Neural progenitor cell (in vitro differentiated cells): Measurements from ENCODE around the gene HUS1. TPM values are rescaled to one million over a fixed set of nuclear protein-coding genes. Genes with fewer than 3 reads are reported as not detected.

Source experiments
- DNase-seq: peaks from one replicate; pipeline ENCODE4 v3.0.0-alpha.2; 2016; ENCODE audit warnings: low spot score
- H2AFZ ChIP-seq: fragments of 200-600 bp; sonication (generic); replicated peaks from 2 replicates; pipeline ENCODE4 v1.6.1; 2016; ENCODE audit warnings: antibody characterized with exemption
- H3F3A ChIP-seq: fragments of 200-600 bp; sonication (generic); 2 replicates; pipeline ENCODE4 v1.6.1; 2016; ENCODE audit warnings: antibody characterized with exemption, low read depth
- H3K27ac ChIP-seq: fragments of 200-600 bp; sonication (generic); 2 replicates; pipeline ENCODE4 v1.5.1; 2016; ENCODE audit warnings: mild to moderate bottlenecking
- H3K27me3 ChIP-seq: fragments of 200-600 bp; sonication (generic); 2 replicates; pipeline ENCODE4 v1.6.1; 2016; ENCODE audit warnings: mild to moderate bottlenecking, moderate library complexity
- H3K36me3 ChIP-seq: fragments of 200-600 bp; sonication (generic); 2 replicates; pipeline ENCODE4 v1.5.1; 2016
- H3K4me1 ChIP-seq: fragments of 200-600 bp; sonication (generic); 2 replicates; pipeline ENCODE4 v1.6.1; 2016; ENCODE audit warnings: mixed run types
- H3K4me2 ChIP-seq: fragments of 200-600 bp; sonication (generic); 2 replicates; pipeline ENCODE4 v1.6.1; 2016
- H3K4me3 ChIP-seq: fragments of 200-600 bp; sonication (generic); 2 replicates; pipeline ENCODE4 v1.5.1; 2016
- H3K79me2 ChIP-seq: fragments of 200-600 bp; sonication (generic); 2 replicates; pipeline ENCODE4 v1.6.1; 2016; ENCODE audit warnings: low read depth
- H3K9ac ChIP-seq: fragments of 200-600 bp; sonication (generic); 2 replicates; pipeline ENCODE4 v1.6.1; 2016
- H3K9me3 ChIP-seq: fragments of 200-600 bp; sonication (generic); 2 replicates; pipeline ENCODE4 v1.5.1; 2016; ENCODE audit warnings: low read depth
- H4K20me1 ChIP-seq: fragments of 200-600 bp; sonication (generic); 2 replicates; pipeline ENCODE4 v1.6.1; 2016; ENCODE audit warnings: low read depth
- H3K27ac Mint-ChIP-seq: 3 replicates; pipeline ENCODE4 v1.8.0; 2021; ENCODE audit warnings: mixed read lengths
- H3K27me3 Mint-ChIP-seq: 2 replicates; pipeline ENCODE4 v1.8.0; 2022; ENCODE audit warnings: low read depth, mild to moderate bottlenecking, inconsistent platforms, moderate library complexity, mixed read lengths; ENCODE audit not compliant: insufficient read depth
- H3K36me3 Mint-ChIP-seq: 3 replicates; pipeline ENCODE4 v1.8.0; 2021; ENCODE audit warnings: mixed read lengths
- H3K4me1 Mint-ChIP-seq: 3 replicates; pipeline ENCODE4 v1.8.0; 2021; ENCODE audit warnings: mixed read lengths
- H3K4me3 Mint-ChIP-seq: 3 replicates; pipeline ENCODE4 v1.8.0; 2021; ENCODE audit warnings: mild to moderate bottlenecking, moderate library complexity, mixed read lengths
- H3K9me3 Mint-ChIP-seq: 3 replicates; pipeline ENCODE4 v1.8.0; 2020; ENCODE audit warnings: mixed read lengths
- EZH2 ChIP-seq: fragments of 200-600 bp; sonication (generic); IDR thresholded peaks from 2 replicates; pipeline ENCODE4 v1.6.1; 2017; ENCODE audit warnings: antibody characterized with exemption, mild to moderate bottlenecking, moderate library complexity
- EZH2phosphoT487 ChIP-seq: fragments of 200-600 bp; sonication (generic); IDR thresholded peaks from 2 replicates; pipeline ENCODE4 v1.6.1; 2017; ENCODE audit warnings: antibody characterized with exemption
- total RNA-seq: library from RNA; depleted of rRNA; stranded (reverse); fragments of >200 nt; gene quantifications from 2 replicates; pipeline ENCODE4 v1.2.3, GENCODE V29; 2015; ENCODE audit warnings: low replicate concordance
- TF ChIP-seq, protein P1 (sequence below): fragments of 200-600 bp; sonication (generic); IDR thresholded peaks from 2 replicates; pipeline ENCODE4 v1.5.1; 2017; ENCODE audit warnings: antibody characterized with exemption, mild to moderate bottlenecking

Gene HUS1
- total RNA-seq, 1 donor from 2014 or later, result 48.7 TPM

GRCh38 chr7:47915616-47915976, 63.8 kb downstream of the HUS1 start:
- no peak overlapping the region for H2AFZ ChIP-seq
- no peaks in the 10 kb centered on the region for H3K27me3 ChIP-seq
- no peaks in the 10 kb centered on the region for H3F3A ChIP-seq
- H3K4me1 ChIP-seq, result no peaks in the 10 kb centered on the region
- Mint-ChIP-seq H3K36me3 (peaks cover 9% of the 10 kb centered on the region), H3K27me3 (peaks cover 6% of the 10 kb centered on the region), H3K4me1 (peaks cover 7% of the 10 kb centered on the region), H3K4me3 (no peak overlapping the region), H3K27ac (no peak overlapping the region), H3K9me3 (peaks cover 50% of the 10 kb centered on the region)
- no peak overlapping the region for H3K27ac ChIP-seq
- TF ChIP-seq, protein P1, sequence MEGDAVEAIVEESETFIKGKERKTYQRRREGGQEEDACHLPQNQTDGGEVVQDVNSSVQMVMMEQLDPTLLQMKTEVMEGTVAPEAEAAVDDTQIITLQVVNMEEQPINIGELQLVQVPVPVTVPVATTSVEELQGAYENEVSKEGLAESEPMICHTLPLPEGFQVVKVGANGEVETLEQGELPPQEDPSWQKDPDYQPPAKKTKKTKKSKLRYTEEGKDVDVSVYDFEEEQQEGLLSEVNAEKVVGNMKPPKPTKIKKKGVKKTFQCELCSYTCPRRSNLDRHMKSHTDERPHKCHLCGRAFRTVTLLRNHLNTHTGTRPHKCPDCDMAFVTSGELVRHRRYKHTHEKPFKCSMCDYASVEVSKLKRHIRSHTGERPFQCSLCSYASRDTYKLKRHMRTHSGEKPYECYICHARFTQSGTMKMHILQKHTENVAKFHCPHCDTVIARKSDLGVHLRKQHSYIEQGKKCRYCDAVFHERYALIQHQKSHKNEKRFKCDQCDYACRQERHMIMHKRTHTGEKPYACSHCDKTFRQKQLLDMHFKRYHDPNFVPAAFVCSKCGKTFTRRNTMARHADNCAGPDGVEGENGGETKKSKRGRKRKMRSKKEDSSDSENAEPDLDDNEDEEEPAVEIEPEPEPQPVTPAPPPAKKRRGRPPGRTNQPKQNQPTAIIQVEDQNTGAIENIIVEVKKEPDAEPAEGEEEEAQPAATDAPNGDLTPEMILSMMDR, result no peak
- TF ChIP-seq EZH2phosphoT487, result no peak
- no peak for TF ChIP-seq EZH2
- H3K9me3 ChIP-seq, result no peaks in the 10 kb centered on the region
- no peak overlapping the region for H3K4me3 ChIP-seq
- no peaks in the 10 kb centered on the region for H4K20me1 ChIP-seq
- no peaks in the 10 kb centered on the region for H3K79me2 ChIP-seq
- H3K36me3 ChIP-seq, result no peaks in the 10 kb centered on the region
- no peak overlapping the region for H3K9ac ChIP-seq
- no peak overlapping the region for H3K4me2 ChIP-seq
- no peak for DNase-seq

DNA sequence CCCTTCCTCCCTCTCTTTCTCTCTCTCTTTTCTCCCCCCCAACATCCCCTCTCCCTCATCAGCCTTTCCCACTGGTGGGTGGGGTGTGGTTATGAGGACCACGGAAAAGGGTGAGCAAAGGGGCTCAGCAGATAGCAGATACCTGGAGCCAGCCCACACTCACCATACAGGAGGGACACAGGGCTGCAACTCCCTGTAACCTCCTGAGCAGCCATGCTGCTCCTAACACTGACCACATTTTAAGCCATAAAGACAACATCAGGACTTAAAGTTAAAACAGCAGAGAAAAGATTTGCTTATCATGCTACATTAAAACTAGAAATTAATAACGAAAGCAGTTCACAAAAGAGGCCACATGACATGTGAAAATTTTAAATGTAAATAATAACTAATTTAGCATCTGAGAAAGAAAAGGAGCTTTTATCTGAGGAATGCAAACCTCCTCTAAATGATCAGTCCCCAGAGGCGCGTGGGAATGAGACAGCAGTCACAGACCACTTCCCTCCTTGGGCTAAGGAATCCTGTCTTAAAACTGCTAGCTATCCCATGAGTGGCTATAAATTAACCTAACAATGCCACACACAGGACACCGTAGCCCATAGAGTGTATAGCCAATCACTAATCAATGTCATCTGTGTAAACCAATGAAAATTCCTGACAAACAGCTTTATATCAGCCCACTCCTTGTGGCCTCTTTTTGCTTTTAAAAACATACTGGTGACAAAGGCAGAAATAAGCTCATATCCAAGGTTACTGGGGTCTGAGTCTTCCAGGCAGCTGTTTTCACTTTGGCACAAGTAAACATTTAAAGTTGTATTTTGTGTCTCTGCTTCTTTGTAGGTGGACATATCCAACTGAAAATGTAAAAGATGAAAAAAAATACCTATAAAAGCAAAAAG, 64.4 kb downstream of the HUS1 start:
- no peak overlapping the region for H3K4me3 Mint-ChIP-seq
- no peak for DNase-seq
- H3K4me1 ChIP-seq, result no peaks in the 10 kb centered on the region
- H2AFZ ChIP-seq, result peak overlapping the region; percentile 64
- peaks cover 9% of the 10 kb centered on the region for H3K36me3 Mint-ChIP-seq
- no peak overlapping the region for H3K27ac Mint-ChIP-seq
- no peaks in the 10 kb centered on the region for H3K36me3 ChIP-seq
- H3K9me3 Mint-ChIP-seq, result peaks cover 44% of the 10 kb centered on the region
- H4K20me1 ChIP-seq, result no peaks in the 10 kb centered on the region
- no peaks in the 10 kb centered on the region for H3F3A ChIP-seq
- H3K9ac ChIP-seq, result no peak overlapping the region
- TF ChIP-seq EZH2, result no peak
- no peak for TF ChIP-seq EZH2phosphoT487
- TF ChIP-seq, protein P1, result no peak
- H3K9me3 ChIP-seq, result no peaks in the 10 kb centered on the region
- peaks cover 7% of the 10 kb centered on the region for H3K27me3 Mint-ChIP-seq
- no peak overlapping the region for H3K4me3 ChIP-seq
- no peaks in the 10 kb centered on the region for H3K79me2 ChIP-seq
- H3K27ac ChIP-seq, result no peak overlapping the region
- no peak overlapping the region for H3K4me2 ChIP-seq
- no peaks in the 10 kb centered on the region for H3K27me3 ChIP-seq
- peaks cover 8% of the 10 kb centered on the region for H3K4me1 Mint-ChIP-seq

Other genes with a start within 250 kb of the HUS1 start
- 0.07 and 0.09 TPM in 2 replicates for gene PKD1L1, start 31.1 kb downstream of the HUS1 start, total RNA-seq
- gene SUN3, start 49.5 kb upstream of the HUS1 start, total RNA-seq, result not detected in 2 replicates
- gene C7orf57, start 55.9 kb upstream of the HUS1 start, total RNA-seq, result not detected in 2 replicates
- 11.2 and 15.0 TPM in 2 replicates for gene UPP1, start 109.7 kb upstream of the HUS1 start, total RNA-seq
- not detected in 2 replicates for gene ABCA13, start 191.8 kb upstream of the HUS1 start, total RNA-seq